T-helper 1 cell (primary cell): ENCODE measurements around the gene USP34.
"Not testable (repeated sequence)": the region's sequence is repeated elsewhere in the genome, so short reads cannot be mapped to it uniquely, and the experiment has no call there.

Experiments
- DNase-seq, 5 donors: peaks; one replicate each; pipeline ENCODE4 v3.0.0-alpha.2; 2012 to 2020
- total RNA-seq, 4 donors: gene quantifications; one replicate each; lab custom pipeline; 2026; lab: John Stamatoyannopoulos, UW

USP34 gene, protein sequence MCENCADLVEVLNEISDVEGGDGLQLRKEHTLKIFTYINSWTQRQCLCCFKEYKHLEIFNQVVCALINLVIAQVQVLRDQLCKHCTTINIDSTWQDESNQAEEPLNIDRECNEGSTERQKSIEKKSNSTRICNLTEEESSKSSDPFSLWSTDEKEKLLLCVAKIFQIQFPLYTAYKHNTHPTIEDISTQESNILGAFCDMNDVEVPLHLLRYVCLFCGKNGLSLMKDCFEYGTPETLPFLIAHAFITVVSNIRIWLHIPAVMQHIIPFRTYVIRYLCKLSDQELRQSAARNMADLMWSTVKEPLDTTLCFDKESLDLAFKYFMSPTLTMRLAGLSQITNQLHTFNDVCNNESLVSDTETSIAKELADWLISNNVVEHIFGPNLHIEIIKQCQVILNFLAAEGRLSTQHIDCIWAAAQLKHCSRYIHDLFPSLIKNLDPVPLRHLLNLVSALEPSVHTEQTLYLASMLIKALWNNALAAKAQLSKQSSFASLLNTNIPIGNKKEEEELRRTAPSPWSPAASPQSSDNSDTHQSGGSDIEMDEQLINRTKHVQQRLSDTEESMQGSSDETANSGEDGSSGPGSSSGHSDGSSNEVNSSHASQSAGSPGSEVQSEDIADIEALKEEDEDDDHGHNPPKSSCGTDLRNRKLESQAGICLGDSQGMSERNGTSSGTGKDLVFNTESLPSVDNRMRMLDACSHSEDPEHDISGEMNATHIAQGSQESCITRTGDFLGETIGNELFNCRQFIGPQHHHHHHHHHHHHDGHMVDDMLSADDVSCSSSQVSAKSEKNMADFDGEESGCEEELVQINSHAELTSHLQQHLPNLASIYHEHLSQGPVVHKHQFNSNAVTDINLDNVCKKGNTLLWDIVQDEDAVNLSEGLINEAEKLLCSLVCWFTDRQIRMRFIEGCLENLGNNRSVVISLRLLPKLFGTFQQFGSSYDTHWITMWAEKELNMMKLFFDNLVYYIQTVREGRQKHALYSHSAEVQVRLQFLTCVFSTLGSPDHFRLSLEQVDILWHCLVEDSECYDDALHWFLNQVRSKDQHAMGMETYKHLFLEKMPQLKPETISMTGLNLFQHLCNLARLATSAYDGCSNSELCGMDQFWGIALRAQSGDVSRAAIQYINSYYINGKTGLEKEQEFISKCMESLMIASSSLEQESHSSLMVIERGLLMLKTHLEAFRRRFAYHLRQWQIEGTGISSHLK (N-terminal part only)
- 274 to 359 (median 310) reads per million in 4 donors for total RNA-seq

DNA sequence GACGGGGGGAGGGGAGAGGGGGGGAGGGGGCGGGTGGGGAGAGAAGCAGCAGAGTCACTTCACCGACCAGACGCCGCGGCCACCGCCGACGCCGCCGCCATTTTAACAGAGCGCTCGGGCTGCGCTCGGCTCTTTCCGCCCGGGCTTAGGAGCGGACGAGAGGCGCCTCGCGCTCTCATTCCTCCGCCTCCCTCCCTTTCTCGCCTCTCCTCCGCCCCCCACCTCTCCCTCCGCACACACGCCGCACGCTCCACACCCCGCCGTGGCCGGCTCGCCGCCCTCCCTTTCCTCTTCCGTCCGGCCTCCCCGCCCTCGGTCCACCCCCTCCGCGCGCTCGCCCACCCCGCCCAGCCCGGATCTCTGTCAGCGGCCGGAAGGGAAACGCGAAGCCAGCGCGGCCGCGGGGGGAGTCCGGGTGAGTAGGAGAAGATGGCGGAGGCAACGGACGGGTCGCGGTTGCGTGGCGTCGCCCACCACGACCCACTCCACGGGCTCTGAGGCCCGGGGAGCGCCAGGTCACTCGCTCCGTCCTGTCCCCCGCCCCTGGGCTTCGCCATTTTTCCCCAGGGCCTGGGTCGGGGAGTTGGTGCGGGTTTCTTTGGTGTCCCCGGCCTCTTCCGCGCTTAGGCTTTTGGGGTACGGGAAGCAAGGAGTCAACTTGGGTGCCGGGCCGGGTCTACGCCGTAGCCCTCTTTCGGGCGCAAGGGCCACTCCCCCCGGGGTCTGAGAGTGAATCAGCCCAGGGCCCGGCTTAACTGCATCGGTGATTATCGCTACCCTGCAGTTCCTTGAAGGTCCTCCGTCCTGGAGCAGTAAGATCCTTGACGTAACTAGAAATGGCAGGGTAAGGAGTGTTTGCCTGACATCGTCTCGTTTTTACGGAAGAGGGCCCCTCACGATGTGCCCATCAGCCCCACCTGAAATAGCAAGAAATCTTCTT is at the start of gene USP34:
Gene USP34, minus strand, starts transcription at position 123 of the 940 bp plus-strand sequence. CDS start 395 bp downstream, outside the sequence.
- DNase-seq, result peak; percentile 91 to 98 (median 92)

DNA sequence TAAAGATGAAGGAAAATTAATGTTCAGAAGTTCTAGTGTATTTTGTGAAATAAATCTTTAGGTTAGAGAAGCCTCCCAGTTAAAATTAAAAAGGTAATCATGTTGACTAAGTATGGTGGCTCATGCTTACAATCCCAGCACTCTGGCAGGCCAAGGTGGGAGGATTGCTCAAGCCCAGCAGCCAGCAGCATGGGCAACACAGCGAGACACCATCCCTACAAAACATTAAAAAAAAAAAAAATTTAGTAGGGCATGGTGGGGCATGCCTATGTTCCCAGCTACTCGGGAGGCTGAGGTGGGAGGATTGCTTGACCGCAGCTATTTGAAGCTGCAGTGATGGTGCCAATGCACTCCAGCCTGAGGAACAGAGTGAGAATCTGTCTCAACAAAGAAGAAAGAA is 49.4 kb upstream of the USP34 start:
- DNase-seq, result no peak

DNA sequence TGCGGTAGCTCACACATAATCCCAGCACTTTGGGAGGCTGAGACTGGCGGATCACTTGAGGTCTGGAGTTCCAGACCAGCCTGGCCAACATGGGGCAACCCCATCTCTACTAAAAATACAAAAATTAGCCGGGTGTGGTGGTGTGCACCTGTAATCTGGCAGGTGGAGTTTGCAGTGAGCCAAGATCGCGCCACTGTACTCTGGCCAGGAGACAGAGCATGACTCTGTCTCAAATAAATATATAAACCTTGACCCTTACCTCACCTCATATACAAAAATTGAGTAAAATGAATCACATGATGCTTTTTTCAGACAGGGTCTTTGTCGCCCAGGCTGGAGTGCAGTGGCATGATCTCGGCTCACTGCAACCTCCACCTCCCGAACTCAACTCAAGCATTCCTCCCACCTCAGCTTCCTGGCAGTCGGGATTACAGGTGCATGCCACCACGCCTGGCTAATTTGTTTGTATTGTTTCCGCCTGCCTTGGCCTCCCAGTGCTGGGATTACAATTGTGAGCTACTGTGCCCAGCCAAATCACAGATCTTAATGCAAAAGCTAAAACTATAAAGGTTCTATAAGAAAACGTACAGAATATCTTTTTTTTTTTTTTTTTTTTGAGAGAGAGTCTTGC is 42.0 kb upstream of the USP34 start:
- no peak for DNase-seq

DNA sequence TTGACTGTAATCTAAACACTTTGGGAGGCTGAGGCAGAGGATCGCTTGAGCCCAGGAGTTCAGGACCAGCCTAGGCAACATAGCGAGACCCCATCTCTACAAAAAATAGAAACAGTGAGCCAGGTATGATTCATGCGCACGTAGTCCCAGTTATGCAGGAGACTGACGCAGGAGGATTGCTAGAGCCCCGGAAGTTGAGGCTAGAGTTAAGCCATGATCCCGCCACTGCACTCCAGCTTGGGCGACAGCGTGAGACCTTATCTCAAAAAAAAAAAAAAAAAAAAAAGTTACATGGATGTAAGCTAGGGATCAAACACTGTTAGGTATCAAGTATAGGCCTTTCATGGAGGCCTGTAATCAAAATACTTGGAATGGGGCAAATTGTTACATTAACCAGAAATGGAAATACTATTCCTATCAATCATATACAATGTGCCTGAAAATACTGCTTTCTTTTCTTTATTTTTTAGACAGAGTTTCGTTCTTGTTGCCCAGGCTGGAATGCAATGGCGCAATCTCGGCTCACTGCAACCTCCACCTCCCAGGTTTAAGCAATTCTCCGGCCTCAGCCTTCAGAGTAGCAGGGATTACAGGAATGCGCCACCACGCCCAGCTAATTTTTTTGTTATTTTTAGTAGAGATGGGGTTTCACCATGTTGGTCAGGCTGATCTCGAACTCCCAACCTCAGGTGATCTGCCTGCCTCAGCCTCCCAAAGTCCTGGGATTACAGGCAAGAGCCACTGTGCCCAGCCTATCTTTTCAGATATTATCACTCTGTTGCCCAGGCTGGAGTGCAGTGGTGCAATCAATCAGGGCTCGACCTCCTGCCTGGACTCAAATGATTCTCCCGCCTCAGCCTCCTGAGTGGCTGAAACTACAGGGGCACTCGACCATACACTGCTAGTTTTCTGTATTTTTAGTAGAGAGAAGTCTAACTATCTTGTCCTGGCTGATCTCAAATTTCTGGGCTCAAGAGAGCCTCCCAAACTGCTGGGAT is 40.1 kb upstream of the USP34 start:
- DNase-seq, result no peak

DNA sequence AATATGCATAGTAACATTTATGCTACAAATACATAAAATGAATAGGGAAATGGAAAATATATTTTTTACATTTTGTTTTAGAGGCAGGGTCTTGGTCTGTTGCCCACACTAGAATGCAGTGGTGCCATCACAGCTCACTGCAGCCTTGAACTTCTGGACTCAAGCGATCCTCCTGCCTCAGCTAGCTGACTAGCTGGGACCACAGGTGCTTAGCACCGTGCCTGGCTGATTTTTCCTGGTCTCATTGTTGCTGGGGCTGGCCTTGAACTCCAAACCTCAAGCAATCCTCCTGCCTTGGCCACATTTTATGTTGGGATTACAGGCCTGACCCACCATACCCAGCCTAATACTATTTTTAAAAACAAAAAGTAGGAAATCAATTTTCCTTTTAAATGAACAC is 34.1 kb upstream of the USP34 start:
- DNase-seq, result no peak

DNA sequence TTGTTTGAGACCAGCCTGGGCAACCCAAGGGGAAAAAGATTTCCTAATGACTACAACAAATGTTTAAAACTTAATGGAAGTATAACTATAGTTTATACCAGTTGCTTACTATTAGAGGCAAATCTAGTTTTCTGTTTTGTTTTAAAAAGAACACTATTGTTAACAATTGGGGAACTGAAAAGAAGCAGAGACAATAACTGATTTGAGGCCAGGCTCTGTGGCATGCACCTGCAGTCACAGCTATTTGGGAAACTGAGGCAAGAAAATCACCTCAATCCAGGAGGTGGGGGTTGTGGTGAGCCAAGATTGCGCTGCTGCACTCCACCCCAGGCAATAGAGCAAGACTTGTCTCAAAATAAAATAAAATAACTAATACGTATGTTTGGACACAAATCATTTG is 28.2 kb upstream of the USP34 start:
- DNase-seq, result no peak

DNA sequence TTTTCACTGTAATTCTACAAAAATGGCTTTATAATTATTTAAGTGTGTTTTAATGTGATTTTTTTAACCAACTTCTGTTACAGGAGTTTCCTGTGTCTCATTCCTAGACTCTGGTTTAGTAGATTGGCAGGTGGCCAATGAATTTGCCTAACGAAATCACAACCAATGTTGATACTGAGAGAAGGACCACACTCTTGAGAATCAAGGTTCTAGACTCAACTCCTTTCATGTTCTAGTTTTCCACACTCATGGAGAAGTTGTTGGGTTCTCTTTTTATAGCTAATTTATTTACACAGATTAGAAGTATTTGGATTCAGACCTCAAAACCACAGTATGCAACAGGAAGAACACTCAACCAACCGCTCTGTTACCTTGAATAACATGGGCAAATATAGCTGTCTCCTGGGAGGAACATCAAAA is 22.6 kb upstream of the USP34 start:
- DNase-seq, result peak in 1 of 5 donors; percentile 32

DNA sequence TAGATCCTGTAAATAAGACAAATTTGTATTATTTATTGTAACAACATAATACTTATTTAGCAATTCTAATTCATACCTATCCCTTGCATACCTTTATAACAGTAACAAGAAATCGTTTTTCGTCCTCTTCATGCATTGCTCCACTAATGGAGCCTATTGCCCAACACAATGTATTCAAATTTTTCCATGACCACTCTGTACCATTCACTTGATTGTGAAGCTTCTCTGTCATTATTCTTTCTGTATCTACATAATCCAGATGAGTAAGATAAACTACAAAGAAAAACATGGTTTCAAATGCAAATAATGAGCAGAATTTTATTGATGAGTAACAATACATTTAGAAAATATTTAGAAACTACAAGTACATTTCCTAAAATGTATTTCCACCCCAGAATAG is 21.6 kb upstream of the USP34 start:
- no peak for DNase-seq

DNA sequence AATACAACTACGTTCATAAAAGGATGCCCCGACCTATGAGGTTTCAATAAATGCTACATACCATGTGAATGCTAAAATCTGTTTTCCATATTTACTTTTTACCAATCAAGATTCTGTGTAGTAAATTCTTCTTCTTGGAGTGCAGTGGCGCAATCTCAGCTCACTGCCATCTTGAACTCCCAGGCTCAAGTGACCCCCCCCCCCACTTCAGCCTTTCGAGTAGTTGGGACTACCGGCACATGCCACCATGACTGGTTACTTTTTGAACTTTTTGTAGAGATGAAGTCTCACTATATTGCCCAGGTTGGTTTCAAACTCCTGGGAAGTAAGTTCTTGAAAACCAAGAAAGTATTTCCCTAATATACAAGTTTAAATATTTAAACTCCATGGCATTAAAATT is 14.4 kb upstream of the USP34 start:
- DNase-seq, result no peak

DNA sequence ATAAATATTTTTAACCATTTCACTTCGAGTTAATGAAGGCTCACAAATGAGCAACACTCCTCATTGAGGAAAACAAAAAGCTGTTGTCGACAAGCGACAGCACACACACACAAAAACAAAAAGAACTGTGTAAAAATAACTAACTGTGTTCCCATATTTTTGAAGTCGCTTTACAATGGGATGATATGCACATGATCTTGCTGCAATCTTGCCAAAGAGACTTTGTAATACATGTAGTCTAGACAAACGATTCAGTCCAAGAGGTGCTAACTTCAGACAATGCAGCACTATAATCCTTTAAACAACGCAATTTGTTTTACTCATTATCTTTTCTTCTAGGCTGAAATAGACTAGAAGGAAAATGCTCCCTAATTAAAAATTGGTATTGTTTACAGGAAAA is 7.2 kb upstream of the USP34 start:
- DNase-seq, result no peak

DNA sequence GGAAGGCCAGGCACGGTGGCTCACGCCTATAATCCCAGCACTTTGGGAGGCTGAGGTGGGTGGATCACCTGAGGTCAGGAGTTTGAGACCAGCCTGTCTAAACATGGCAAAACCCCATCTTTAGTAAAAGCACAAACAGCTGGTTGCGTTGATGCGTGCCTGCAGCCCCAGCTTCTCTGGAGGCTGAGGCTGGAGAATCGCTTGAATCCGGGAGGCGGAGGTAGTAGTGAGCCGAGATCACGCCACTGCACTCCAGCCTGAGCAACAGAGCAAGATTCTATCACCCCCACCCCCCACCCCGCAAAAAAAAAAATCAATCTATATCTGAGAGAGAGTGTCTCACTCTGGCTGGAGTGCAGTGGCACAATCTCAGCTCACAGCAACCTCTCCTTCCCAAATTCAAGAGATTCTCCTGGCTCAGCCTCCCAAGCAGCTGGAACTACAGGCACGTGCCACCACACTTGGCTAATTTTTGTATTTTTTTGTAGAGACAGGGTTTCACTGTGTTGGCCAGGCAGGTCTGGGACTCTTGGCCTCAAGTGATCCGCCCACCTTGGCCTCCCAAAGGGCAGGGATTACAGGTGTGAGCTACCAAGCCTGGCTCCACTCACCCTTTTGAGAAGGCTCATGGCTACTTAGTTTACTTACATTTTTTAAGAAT is 6.2 kb upstream of the USP34 start:
- DNase-seq, result not testable (repeated sequence)

DNA sequence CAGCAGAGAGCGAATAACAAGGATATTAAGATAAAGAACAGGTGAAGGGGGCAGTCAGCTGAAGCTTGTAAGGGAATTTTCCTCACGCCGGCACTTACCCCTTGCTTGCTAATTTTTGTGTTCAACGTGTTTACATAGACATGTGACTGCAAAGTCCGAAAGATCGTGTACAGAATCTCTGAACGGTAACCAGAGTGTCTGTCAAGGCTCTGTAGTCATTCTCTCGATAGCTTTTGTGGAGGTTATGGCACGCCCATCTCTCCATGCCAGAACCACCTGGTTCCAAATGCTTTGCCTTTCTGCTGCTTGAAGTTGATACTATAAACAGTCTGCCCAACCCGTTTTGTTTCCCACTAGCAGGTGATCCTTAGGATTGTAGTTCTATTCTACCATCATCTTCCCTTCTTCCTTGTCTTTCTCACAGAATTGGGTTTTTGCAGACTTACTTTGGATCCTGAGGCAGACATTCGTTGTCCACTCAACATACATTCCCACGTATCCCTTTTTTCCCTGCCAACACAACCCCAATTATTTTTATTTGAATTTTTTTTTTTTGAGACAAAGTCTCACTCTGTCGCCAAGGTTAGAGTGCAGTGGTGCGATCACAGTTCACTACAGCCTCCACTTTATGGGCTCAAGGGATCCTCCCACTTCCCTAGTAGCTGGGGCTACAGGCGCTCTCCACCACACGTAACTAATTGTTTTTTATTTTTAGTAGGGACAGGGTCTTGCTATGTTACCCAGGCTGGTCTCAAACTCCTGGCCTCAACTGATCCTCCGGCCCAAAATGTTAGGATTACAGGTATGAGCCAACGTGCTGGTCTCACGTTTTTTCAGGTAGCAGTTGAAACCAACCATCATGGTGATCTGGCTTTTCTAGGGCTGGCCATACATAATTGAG is 1.3 kb upstream of the USP34 start:
- peak in 2 of 5 donors; percentile 13 to 40 for DNase-seq

DNA sequence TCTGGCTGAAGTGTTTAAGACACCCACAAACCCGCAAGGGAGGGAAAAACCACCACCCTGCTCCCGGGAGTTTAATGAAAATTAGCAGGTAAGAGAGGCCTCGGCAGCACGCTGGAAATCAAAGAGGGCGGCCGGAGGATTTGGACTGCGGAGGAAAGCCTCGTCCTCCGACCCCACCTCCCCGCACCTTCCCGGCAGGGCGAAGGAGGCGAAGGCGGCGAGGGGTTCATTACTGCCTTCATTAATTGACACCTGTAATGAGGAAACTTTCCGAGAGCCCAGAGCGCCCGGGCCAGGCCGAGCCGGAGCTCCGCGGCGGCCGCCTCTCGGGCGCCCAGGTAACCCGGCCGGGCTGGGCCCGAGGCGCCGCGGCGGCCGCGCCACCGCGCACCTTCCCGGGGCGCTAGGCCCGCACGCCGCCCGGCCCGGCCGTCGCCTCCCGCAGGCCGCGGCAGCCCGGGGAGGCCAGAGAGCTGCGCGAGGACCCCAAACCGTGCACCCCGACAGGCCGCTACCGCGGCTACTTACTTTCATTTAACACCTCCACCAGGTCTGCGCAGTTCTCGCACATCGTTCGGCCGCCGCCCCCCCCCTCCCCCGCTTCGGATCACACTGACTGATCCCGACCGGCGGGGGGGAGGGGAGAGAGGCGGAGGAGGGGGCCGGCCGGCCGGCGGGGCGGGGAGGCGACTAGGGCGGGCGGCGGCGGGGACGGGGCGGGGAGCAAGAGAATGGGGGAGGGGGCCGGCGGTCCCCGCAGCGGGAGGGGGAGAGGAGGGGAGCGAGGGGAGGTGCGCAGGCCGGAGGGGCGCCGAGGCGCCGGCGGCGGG is 550 bp downstream of the USP34 start:
- DNase-seq, result peak; percentile 74 to 82 (median 79)

DNA sequence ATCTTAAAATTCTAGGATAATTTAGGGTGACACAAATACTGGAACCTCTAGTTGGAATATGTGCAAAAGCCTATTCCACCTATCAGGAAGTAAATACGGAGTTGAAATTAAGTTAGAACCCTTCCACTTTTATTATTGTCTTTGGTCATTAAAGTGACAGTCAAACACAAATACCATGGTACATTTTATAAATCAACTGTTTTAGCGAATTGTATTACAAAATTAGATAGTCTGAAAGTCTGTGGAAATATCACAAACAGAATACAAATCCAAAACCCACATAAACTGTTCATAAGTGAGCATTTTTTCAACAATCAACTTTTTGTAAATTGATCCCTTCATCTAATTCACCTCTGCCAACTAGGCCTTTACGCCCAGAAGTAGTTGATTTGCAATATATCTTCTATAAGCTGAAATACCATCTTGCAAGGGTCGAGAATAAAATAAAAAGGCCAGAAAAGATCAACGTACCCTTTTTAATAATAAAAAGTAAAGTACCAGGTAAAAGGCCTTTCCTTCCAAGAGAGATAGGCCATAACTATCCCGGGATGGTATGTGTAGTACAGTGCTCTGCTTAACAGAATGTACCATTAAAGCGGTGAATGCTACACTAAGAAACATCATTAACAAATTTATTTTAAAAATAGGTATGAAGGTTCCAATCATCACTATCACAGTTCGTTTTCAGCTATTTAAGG is 1.3 kb downstream of the USP34 start:
- no peak for DNase-seq

DNA sequence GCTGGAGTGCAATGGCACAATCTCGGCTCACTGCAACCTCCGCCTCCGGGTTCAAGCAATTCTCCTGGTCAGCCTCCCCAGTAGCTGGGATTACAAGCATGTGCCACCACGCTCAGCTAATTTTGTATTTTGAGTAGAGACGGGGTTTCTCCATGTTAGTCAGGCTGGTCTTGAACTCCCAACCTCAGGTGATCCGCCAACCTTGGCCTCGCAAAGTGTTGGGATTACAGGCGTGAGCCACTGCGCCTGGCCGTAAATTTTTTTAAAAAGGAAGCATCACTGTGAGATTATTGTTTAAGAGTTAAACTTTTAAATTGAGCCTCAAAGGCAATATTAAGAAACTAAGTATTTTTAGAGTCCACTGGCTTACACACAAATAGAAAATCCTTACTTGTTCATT is 2.7 kb downstream of the USP34 start:
- not testable (repeated sequence) for DNase-seq

DNA sequence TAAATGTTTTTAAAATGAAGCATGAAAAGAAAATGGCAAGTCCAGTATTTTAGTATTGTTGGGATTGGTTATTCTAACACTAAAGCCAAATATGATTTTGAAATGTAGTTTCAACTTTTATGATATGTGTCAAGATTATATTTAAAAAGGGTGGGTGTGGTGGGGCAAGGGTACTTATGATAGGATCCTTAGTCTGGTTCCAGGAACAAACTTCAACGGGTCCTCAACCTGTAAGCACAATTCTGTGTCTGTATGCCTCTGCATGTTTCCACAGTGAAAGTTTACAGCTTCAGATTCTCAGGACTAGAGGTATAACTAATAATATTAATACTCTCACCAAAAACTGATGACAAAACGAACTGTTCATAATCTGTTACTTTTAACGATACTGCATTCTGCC is 5.8 kb downstream of the USP34 start:
- DNase-seq, result no peak
